GM23338 (cell line): ENCODE measurements around the gene MYO16. TPM values are rescaled to one million over a fixed set of nuclear protein-coding genes. Genes with fewer than 3 reads are reported as not detected.
A peak's percentile ranks its signal among the peaks of the same experiment; 100 is the strongest.

Experiments used
- ATAC-seq: fragments of 200-7000 bp; cut with Tn5 transposase; 3 replicates; pipeline ENCODE4 v1.9.1; 2020
- DNase-seq: peaks from one replicate; pipeline ENCODE4 v3.0.0-alpha.2; 2015; ENCODE audit warnings: low spot score
- H2AFZ ChIP-seq: fragments of 200-600 bp; sonication (generic); 2 replicates; pipeline ENCODE4 v1.8.0; 2016; ENCODE audit warnings: antibody characterized with exemption, mild to moderate bottlenecking, moderate library complexity
- H3F3A ChIP-seq: fragments of 200-600 bp; sonication (generic); replicated peaks from 2 replicates; pipeline ENCODE4 v1.8.0; 2017; ENCODE audit warnings: antibody characterized with exemption, mixed run types, low read depth
- H3K27ac ChIP-seq: fragments of 200-600 bp; sonication (generic); 2 replicates; pipeline ENCODE4 v1.6.1; 2016; ENCODE audit warnings: low read depth
- H3K27me3 ChIP-seq: fragments of 200-600 bp; sonication (generic); 2 replicates; pipeline ENCODE4 v1.8.0; 2016; ENCODE audit warnings: mild to moderate bottlenecking, mixed run types, moderate library complexity; ENCODE audit not compliant: insufficient read depth
- H3K36me3 ChIP-seq: fragments of 200-600 bp; sonication (generic); 2 replicates; pipeline ENCODE4 v1.8.0; 2016; ENCODE audit warnings: mild to moderate bottlenecking; ENCODE audit not compliant: insufficient read depth
- H3K4me1 ChIP-seq: fragments of 200-600 bp; sonication (generic); 2 replicates; pipeline ENCODE4 v1.8.0; 2016; ENCODE audit warnings: mild to moderate bottlenecking, moderate library complexity; ENCODE audit not compliant: insufficient read depth
- H3K4me2 ChIP-seq: fragments of 200-600 bp; sonication (generic); 2 replicates; pipeline ENCODE4 v1.7.1; 2017; ENCODE audit warnings: mixed run types
- H3K4me3 ChIP-seq: fragments of 200-600 bp; sonication (generic); 2 replicates; pipeline ENCODE4 v1.6.1; 2016; ENCODE audit warnings: mixed run types
- H3K79me2 ChIP-seq: fragments of 200-600 bp; sonication (generic); replicated peaks from 2 replicates; pipeline ENCODE4 v1.8.0; 2017; ENCODE audit warnings: mild to moderate bottlenecking; ENCODE audit not compliant: insufficient read depth
- H3K9me2 ChIP-seq: fragments of 200-600 bp; sonication (generic); 2 replicates; pipeline ENCODE4 v1.8.0; 2017; ENCODE audit not compliant: insufficient read depth
- H4K20me1 ChIP-seq: fragments of 200-600 bp; sonication (generic); replicated peaks from 2 replicates; pipeline ENCODE4 v1.8.0; 2017; ENCODE audit warnings: mild to moderate bottlenecking; ENCODE audit not compliant: insufficient read depth
- H3K27ac Mint-ChIP-seq: 2 replicates; pipeline ENCODE4 v1.8.0; 2020; ENCODE audit warnings: inconsistent platforms, mild to moderate bottlenecking, moderate library complexity, mixed read lengths
- H3K27me3 Mint-ChIP-seq: 3 replicates; pipeline ENCODE4 v1.8.0; 2022; ENCODE audit warnings: low read depth, mild to moderate bottlenecking, moderate library complexity, mixed read lengths, inconsistent platforms; ENCODE audit not compliant: insufficient read depth, poor library complexity
- H3K36me3 Mint-ChIP-seq: 3 replicates; pipeline ENCODE4 v1.8.0; 2021; ENCODE audit warnings: low read depth, mild to moderate bottlenecking, inconsistent platforms, moderate library complexity, mixed read lengths
- H3K4me1 Mint-ChIP-seq: 3 replicates; pipeline ENCODE4 v1.8.0; 2020; ENCODE audit warnings: mild to moderate bottlenecking, inconsistent platforms, mixed read lengths
- H3K4me3 Mint-ChIP-seq: 3 replicates; pipeline ENCODE4 v1.8.0; 2021; ENCODE audit warnings: moderate library complexity, mild to moderate bottlenecking, inconsistent platforms, mixed read lengths
- H3K9me3 Mint-ChIP-seq: 3 replicates; pipeline ENCODE4 v1.8.0; 2020; ENCODE audit warnings: moderate library complexity, mild to moderate bottlenecking, inconsistent platforms, mixed read lengths
- CREB1 ChIP-seq: fragments of 250-450 bp; sonication (Bioruptor Pico); IDR thresholded peaks from 2 replicates; pipeline ENCODE4 v1.5.0; 2020; ENCODE audit warnings: low read depth, mild to moderate bottlenecking, moderate library complexity
- EZH2 ChIP-seq: fragments of 200-600 bp; sonication (generic); IDR thresholded peaks from one replicate; pipeline ENCODE4 v1.8.0; 2017; ENCODE audit warnings: antibody characterized with exemption, mild to moderate bottlenecking, low read depth; ENCODE audit not compliant: unreplicated experiment
- EZH2phosphoT487 ChIP-seq: fragments of 200-600 bp; sonication (generic); IDR thresholded peaks from one replicate; pipeline ENCODE4 v1.8.1; 2018; ENCODE audit warnings: antibody characterized with exemption; ENCODE audit not compliant: unreplicated experiment
- JUNB ChIP-seq: IDR thresholded peaks from one replicate; pipeline ENCODE4 v1.6.1; 2016; ENCODE audit warnings: antibody characterized with exemption; ENCODE audit not compliant: unreplicated experiment
- POLR2AphosphoS5 ChIP-seq: IDR thresholded peaks from 2 replicates; pipeline ENCODE4 v1.6.1; 2016; ENCODE audit warnings: antibody characterized with exemption, low read depth
- STAT1 ChIP-seq: IDR thresholded peaks from one replicate; pipeline ENCODE4 v1.6.1; 2016; ENCODE audit warnings: antibody characterized with exemption; ENCODE audit not compliant: unreplicated experiment
- ZNF331 ChIP-seq: fragments of 250-450 bp; sonication (Bioruptor Pico); IDR thresholded peaks from 2 replicates; pipeline ENCODE4 v1.5.0; 2020; ENCODE audit warnings: low read depth, mild to moderate bottlenecking, moderate library complexity
- polyA plus RNA-seq: library from polyadenylated mRNA; unstranded; fragments of >200 nt; fragmentation: Nextera tagmentation; extraction: Ambion mirVana; gene quantifications from 2 replicates; pipeline ENCODE4 v1.2.1, GENCODE V29; 2016
- total RNA-seq: library from RNA; depleted of rRNA; stranded (reverse); fragments of >200 nt; shearing (Covaris generic); gene quantifications from 2 replicates; pipeline ENCODE4 v1.2.3, GENCODE V29; 2014
- TF ChIP-seq, protein P1 (sequence below): IDR thresholded peaks from 2 replicates; pipeline ENCODE4 v1.6.1; 2016; ENCODE audit warnings: antibody characterized with exemption
- TF ChIP-seq, protein P2 (sequence below): fragments of 250-450 bp; sonication (Bioruptor Pico); IDR thresholded peaks from 2 replicates; pipeline ENCODE4 v1.5.0; 2020; ENCODE audit warnings: mild to moderate bottlenecking, moderate library complexity
- TF ChIP-seq, protein P3 (sequence below), 2 experiments: fragments of 200-600 bp in 1 of 2; sonication (generic) in 1 of 2; conservative IDR thresholded peaks; 2 replicates each; pipeline versions ENCODE4 v1.5.1 to v1.6.1; 2016 to 2017; ENCODE audit warnings: antibody characterized with exemption in 2 of 2, low read depth in 2 of 2, mild to moderate bottlenecking in 2 of 2, moderate library complexity in 1 of 2

MYO16 gene
- total and polyA plus RNA-seq, 2 experiments from 2014 or later: 0.10 to 0.13 TPM

DNA sequence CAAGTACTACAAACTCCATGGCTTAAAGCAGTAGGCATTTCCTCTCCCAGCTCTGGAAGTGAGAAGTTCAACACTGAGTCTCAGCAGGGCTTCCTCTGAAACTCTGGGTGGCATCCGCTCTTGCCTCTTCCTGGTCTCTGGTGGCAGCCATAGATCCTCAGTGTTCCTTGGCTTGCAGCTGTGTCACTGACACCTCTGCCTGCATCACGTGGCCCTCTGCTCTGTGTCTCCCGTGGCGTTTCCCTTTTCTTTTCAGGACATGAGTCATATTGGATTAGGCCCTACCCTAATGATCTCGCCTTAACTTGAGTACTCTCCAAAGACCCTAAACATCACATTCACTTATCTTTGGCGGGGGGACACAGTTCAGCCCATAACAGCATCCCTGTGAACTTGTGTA, 466.7 kb downstream of the MYO16 start:
- Histone ChIP-seq H3K4me2 (no peak overlapping the region), H3K27me3 (no peaks in the 10 kb centered on the region), H3K4me3 (no peak overlapping the region), H3K27ac (no peak overlapping the region), H3K79me2 (no peaks in the 10 kb centered on the region), H3K36me3 (no peaks in the 10 kb centered on the region), H2AFZ (no peak overlapping the region), H3F3A (no peaks in the 10 kb centered on the region), H4K20me1 (no peaks in the 10 kb centered on the region), H3K4me1 (no peaks in the 10 kb centered on the region), H3K9me2 (no peaks in the 10 kb centered on the region)
- Mint-ChIP-seq H3K27me3 (peaks cover 3% of the 10 kb centered on the region), H3K9me3 (peaks cover 11% of the 10 kb centered on the region; the same call in 2 of the 3 replicates), H3K4me3 (no peak overlapping the region), H3K4me1 (no peaks in the 10 kb centered on the region; the same call in 2 of the 3 replicates), H3K27ac (no peak overlapping the region), H3K36me3 (peaks cover 3% of the 10 kb centered on the region; the same call in 1 of the 3 replicates)
- ATAC-seq: no peak
- no peak for TF ChIP-seq EZH2
- TF ChIP-seq, protein P1, sequence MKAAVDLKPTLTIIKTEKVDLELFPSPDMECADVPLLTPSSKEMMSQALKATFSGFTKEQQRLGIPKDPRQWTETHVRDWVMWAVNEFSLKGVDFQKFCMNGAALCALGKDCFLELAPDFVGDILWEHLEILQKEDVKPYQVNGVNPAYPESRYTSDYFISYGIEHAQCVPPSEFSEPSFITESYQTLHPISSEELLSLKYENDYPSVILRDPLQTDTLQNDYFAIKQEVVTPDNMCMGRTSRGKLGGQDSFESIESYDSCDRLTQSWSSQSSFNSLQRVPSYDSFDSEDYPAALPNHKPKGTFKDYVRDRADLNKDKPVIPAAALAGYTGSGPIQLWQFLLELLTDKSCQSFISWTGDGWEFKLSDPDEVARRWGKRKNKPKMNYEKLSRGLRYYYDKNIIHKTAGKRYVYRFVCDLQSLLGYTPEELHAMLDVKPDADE: no peak
- TF ChIP-seq, protein P2, sequence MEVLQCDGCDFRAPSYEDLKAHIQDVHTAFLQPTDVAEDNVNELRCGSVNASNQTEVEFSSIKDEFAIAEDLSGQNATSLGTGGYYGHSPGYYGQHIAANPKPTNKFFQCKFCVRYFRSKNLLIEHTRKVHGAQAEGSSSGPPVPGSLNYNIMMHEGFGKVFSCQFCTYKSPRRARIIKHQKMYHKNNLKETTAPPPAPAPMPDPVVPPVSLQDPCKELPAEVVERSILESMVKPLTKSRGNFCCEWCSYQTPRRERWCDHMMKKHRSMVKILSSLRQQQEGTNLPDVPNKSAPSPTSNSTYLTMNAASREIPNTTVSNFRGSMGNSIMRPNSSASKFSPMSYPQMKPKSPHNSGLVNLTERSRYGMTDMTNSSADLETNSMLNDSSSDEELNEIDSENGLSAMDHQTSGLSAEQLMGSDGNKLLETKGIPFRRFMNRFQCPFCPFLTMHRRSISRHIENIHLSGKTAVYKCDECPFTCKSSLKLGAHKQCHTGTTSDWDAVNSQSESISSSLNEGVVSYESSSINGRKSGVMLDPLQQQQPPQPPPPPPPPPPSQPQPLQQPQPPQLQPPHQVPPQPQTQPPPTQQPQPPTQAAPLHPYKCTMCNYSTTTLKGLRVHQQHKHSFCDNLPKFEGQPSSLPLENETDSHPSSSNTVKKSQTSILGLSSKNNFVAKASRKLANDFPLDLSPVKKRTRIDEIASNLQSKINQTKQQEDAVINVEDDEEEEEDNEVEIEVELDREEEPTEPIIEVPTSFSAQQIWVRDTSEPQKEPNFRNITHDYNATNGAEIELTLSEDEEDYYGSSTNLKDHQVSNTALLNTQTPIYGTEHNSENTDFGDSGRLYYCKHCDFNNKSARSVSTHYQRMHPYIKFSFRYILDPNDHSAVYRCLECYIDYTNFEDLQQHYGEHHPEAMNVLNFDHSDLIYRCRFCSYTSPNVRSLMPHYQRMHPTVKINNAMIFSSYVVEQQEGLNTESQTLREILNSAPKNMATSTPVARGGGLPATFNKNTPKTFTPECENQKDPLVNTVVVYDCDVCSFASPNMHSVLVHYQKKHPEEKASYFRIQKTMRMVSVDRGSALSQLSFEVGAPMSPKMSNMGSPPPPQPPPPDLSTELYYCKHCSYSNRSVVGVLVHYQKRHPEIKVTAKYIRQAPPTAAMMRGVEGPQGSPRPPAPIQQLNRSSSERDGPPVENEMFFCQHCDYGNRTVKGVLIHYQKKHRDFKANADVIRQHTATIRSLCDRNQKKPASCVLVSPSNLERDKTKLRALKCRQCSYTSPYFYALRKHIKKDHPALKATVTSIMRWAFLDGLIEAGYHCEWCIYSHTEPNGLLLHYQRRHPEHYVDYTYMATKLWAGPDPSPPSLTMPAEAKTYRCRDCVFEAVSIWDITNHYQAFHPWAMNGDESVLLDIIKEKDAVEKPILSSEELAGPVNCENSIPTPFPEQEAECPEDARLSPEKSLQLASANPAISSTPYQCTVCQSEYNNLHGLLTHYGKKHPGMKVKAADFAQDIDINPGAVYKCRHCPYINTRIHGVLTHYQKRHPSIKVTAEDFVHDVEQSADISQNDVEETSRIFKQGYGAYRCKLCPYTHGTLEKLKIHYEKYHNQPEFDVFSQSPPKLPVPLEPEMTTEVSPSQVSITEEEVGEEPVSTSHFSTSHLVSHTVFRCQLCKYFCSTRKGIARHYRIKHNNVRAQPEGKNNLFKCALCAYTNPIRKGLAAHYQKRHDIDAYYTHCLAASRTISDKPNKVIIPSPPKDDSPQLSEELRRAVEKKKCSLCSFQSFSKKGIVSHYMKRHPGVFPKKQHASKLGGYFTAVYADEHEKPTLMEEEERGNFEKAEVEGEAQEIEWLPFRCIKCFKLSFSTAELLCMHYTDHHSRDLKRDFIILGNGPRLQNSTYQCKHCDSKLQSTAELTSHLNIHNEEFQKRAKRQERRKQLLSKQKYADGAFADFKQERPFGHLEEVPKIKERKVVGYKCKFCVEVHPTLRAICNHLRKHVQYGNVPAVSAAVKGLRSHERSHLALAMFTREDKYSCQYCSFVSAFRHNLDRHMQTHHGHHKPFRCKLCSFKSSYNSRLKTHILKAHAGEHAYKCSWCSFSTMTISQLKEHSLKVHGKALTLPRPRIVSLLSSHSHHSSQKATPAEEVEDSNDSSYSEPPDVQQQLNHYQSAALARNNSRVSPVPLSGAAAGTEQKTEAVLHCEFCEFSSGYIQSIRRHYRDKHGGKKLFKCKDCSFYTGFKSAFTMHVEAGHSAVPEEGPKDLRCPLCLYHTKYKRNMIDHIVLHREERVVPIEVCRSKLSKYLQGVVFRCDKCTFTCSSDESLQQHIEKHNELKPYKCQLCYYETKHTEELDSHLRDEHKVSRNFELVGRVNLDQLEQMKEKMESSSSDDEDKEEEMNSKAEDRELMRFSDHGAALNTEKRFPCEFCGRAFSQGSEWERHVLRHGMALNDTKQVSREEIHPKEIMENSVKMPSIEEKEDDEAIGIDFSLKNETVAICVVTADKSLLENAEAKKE (CRISPR knock-in tag): no peak
- no peak for DNase-seq

DNA sequence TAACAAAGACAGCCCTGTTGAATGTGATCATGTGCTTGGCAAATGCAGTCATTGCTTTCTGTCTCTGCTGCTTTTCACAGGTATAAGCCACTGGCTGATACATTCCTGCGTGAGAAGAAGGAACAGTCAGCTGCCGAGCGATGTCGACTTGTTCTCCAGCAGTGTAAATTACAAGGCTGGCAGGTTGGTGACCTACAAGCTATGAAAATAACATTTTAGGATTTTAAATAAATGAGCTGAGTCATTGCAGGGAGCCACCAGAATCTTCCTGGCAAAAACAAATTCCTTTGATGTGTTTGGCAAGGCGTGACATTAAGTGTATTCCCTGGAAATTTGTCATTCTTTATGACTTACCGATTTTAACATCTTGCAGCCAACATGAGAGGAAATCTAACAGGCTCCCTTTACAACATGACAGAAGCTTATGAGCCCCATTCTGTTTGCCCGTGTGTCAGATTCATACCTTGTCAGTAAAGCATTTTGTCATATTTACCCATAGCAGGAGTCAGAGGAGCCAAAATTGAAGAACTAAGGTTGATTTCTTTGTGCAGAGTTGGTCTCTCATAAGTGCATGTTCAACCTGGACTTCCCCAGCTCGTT, 471.4 kb downstream of the MYO16 start:
- H3K27me3 Mint-ChIP-seq: no peaks in the 10 kb centered on the region
- no peak overlapping the region for H3K27ac ChIP-seq
- H3K4me1 ChIP-seq: no peaks in the 10 kb centered on the region
- H3K9me2 ChIP-seq: no peaks in the 10 kb centered on the region
- no peaks in the 10 kb centered on the region for H4K20me1 ChIP-seq
- no peak overlapping the region for H3K4me2 ChIP-seq
- H3F3A ChIP-seq: no peaks in the 10 kb centered on the region
- H3K4me3 ChIP-seq: no peak overlapping the region
- DNase-seq: peak; percentile 17
- no peaks in the 10 kb centered on the region for H3K9me3 Mint-ChIP-seq
- H3K36me3 ChIP-seq: no peaks in the 10 kb centered on the region
- no peak overlapping the region for H3K27ac Mint-ChIP-seq
- peak overlapping the region; percentile 1 for H2AFZ ChIP-seq
- no peaks in the 10 kb centered on the region for H3K27me3 ChIP-seq
- H3K79me2 ChIP-seq: no peaks in the 10 kb centered on the region
- H3K36me3 Mint-ChIP-seq: no peaks in the 10 kb centered on the region
- H3K4me3 Mint-ChIP-seq: no peak overlapping the region
- ATAC-seq: no peak
- H3K4me1 Mint-ChIP-seq: no peaks in the 10 kb centered on the region
- TF ChIP-seq, protein P3, sequence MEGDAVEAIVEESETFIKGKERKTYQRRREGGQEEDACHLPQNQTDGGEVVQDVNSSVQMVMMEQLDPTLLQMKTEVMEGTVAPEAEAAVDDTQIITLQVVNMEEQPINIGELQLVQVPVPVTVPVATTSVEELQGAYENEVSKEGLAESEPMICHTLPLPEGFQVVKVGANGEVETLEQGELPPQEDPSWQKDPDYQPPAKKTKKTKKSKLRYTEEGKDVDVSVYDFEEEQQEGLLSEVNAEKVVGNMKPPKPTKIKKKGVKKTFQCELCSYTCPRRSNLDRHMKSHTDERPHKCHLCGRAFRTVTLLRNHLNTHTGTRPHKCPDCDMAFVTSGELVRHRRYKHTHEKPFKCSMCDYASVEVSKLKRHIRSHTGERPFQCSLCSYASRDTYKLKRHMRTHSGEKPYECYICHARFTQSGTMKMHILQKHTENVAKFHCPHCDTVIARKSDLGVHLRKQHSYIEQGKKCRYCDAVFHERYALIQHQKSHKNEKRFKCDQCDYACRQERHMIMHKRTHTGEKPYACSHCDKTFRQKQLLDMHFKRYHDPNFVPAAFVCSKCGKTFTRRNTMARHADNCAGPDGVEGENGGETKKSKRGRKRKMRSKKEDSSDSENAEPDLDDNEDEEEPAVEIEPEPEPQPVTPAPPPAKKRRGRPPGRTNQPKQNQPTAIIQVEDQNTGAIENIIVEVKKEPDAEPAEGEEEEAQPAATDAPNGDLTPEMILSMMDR (conservative IDR thresholded peaks at IDR 0.05; ENCODE audit: low read depth in 2 of 2): no peak
- TF ChIP-seq POLR2AphosphoS5 (no peak), EZH2phosphoT487 (no peak), ZNF331 (CRISPR knock-in tag) (no peak), CREB1 (no peak), EZH2 (no peak), STAT1 (no peak), JUNB (no peak)
